Stimulated activated naive CD8-positive, alpha-beta T cell treated with anti-CD3 and anti-CD28 coated beads, Interleukin-15, amount 100 ng/mL, for 72 hours (primary cell): ENCODE measurements around the gene HJV.
"Not testable (repeated sequence)": the region's sequence is repeated elsewhere in the genome, so short reads cannot be mapped to it uniquely, and the experiment has no call there.

Source experiments
- ATAC-seq: fragments of 150-1000 bp; cut with Tn5 transposase; 2 replicates; pipeline ENCODE4 v1.10.0; 2021; ENCODE audit warnings: mild to moderate bottlenecking, moderate library complexity
- DNase-seq, 2 donors: peaks; one replicate each; pipeline ENCODE4 v3.0.0; 2021 to 2022
- H3K27ac Mint-ChIP-seq, 2 donors: one replicate each; pipeline ENCODE4 v1.8.0; 2022; ENCODE audit warnings: mild to moderate bottlenecking in 2 of 2, mixed read lengths in 2 of 2, moderate library complexity in 2 of 2
- H3K27me3 Mint-ChIP-seq: one replicate; pipeline ENCODE4 v1.8.0; 2022; ENCODE audit warnings: mixed read lengths
- H3K4me1 Mint-ChIP-seq: one replicate; pipeline ENCODE4 v1.8.0; 2022; ENCODE audit warnings: mild to moderate bottlenecking, mixed read lengths
- H3K4me3 Mint-ChIP-seq, 2 donors: one replicate each; pipeline ENCODE4 v1.8.0; 2022; ENCODE audit warnings: mild to moderate bottlenecking in 2 of 2, mixed read lengths in 2 of 2, moderate library complexity in 1 of 2
- H3K9me3 Mint-ChIP-seq, 2 donors: one replicate each; pipeline ENCODE4 v1.8.0; 2022; ENCODE audit warnings: mixed read lengths in 2 of 2

Gene HJV, protein sequence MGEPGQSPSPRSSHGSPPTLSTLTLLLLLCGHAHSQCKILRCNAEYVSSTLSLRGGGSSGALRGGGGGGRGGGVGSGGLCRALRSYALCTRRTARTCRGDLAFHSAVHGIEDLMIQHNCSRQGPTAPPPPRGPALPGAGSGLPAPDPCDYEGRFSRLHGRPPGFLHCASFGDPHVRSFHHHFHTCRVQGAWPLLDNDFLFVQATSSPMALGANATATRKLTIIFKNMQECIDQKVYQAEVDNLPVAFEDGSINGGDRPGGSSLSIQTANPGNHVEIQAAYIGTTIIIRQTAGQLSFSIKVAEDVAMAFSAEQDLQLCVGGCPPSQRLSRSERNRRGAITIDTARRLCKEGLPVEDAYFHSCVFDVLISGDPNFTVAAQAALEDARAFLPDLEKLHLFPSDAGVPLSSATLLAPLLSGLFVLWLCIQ

DNA sequence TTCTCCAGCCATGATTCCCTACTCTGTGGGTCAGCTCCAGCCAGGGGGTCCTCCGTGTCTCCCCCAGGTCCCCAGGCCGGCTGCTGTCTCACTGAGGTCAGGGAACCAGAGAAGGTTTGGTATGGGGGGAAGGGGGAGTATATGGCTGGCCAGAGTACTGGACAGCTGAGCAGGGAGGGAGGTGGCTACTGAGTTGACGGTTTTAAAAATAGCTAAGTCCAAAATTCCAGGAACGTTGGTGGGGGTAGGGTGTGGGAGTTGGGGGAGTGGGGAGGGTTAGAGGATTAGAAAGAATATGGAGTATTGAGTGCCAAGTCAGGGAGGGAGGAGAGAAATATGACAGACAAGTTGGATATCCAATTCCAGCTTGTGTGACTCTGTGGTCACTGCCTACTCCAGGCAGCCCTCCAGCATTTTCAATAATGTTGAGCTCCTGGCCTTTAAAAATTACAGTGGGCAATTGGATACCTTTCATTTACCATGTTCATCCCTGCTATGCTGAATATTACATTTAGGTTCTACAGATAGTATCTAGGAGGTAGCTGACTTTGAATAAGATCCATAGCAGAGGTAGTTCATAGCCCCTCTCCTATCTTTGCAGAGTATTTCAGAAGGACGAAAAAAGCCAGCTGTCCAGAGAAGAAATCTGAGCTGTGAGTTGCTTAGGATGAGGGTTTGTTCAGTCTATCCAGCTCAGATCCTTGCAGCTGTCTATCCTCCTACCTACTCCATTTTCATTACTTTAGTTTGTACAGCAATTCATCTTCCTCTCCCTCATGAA is at the start of gene HJV:
HJV (minus strand) TSS at position 114 of the 781 bp plus-strand sequence. CDS start 1,504 bp downstream, outside the sequence.
- Mint-ChIP-seq H3K4me1 (peaks cover 16% of the 10 kb centered on the region), H3K27me3 (peaks cover 81% of the 10 kb centered on the region), H3K4me3 (no peak within 1 kb of the TSS), H3K27ac (no peak within 1 kb of the TSS), H3K9me3 (no peaks in the 10 kb centered on the region)
- ATAC-seq, result no peak
- DNase-seq, result no peak

DNA sequence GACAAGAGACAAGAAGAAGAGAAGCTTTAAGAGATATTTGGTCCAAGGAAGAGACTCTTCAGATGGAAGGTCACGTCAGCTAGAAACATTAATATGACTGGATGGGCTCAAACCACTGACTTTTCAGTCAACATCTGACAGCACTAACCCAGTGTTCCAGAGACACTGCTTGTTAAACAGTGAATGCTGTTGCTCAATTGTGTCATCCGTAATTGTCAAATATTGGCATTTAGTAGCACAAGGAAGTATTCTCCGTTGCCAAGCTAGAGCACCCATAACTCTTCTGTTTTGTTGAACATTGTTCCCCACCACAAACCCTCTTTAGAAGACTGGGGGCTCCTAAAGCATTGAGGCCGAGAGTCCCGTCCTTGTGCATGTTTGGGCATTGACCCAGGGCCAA is 37.6 kb upstream of the HJV start:
- ATAC-seq, H3K27ac Mint-ChIP-seq, H3K4me3 Mint-ChIP-seq, H3K9me3 Mint-ChIP-seq, H3K4me1 Mint-ChIP-seq, H3K27me3 Mint-ChIP-seq, DNase-seq: not testable (repeated sequence)

DNA sequence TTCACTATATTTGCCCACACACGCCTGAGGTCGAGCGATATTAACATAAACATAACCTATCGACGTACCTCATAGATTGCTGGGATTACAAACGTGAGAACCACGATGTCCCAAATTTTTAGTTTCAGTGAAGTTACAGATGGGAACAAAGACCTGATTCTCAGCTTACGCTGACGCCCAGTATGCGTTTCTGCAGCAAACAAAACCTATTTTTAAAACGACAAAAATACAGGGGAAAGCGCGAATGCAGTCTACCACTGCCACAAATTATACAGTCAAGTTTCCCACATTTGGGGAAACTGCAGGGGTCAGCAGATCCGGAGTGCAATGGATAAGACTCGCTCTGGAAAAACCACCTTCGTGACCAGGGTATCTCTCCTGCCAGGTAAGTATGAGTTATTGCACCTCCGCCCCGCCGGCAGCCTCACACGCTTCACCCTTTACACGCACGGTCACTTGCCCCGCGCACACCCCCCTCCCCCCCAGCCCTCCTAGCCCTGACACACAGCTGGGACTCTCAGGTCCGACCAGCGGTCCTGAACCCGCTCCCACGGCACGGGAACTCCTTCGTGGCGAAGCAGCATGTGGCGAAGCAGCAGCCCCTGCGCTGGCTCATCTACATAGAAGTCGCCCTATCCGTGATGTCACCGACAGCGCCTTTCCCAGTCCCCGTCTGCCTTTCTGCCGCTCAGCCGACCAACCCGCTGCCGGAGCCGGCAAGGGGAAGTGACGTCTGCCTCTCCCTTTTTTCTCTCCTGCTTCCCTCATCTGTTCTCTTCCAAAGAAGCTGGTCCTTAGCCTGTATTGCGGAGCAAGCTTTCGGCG is 30.5 kb upstream of the HJV start:
- not testable (repeated sequence) for H3K9me3 Mint-ChIP-seq, H3K27me3 Mint-ChIP-seq
- Mint-ChIP-seq H3K4me1 (peaks cover 14% of the 10 kb centered on the region), H3K4me3 (peak overlapping the region; percentile 87 to 92), H3K27ac (peak overlapping the region; percentile 99 to 100)
- DNase-seq, result peak; percentile 86 to 89
- peak; percentile 96 for ATAC-seq

DNA sequence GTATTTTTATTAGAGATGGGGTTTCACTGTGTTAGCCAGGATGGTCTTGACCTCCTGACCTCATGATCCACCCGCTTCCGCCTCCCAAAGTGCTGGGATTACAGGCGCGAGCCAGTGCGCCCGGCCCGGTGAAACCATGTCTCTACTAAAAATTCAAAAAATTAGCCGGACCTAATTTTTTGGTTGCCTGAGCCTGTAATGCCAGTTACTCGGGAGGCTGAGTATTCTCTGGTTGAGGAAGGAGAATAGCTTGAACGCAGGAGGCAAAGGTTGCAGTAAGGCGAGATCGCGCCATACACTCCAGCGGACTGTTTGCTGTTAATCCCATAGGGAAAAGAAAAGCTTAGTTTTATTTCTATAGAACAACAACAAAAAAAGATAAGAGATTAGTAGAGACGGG is 29.9 kb upstream of the HJV start:
- no peaks in the 10 kb centered on the region for H3K27me3 Mint-ChIP-seq
- ATAC-seq (no peak), DNase-seq (peak in 1 of 2 donors; percentile 44)
- peak overlapping the region; percentile 87 to 92 for H3K4me3 Mint-ChIP-seq
- H3K9me3 Mint-ChIP-seq, result no peaks in the 10 kb centered on the region
- peaks cover 14% of the 10 kb centered on the region for H3K4me1 Mint-ChIP-seq
- peak overlapping the region; percentile 99 to 100 for H3K27ac Mint-ChIP-seq

DNA sequence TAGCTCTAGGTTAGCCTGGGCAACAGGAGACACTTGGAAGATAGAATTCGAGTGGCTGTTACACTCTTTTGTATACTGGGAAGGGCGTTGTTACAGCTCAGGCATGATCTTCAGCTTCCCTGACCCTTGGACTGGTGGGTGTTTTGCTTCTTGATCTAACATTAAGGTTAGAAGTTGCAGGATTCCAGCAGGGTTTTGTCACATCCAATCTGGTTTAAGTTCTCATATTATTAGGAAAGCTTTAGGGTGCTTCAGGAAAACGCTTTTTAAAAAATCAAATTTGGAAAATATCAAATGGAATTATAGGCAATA is 29.1 kb upstream of the HJV start:
- DNase-seq, H3K27ac Mint-ChIP-seq, H3K9me3 Mint-ChIP-seq, H3K27me3 Mint-ChIP-seq, ATAC-seq, H3K4me3 Mint-ChIP-seq: not testable (repeated sequence)
- peaks cover 14% of the 10 kb centered on the region for H3K4me1 Mint-ChIP-seq

DNA sequence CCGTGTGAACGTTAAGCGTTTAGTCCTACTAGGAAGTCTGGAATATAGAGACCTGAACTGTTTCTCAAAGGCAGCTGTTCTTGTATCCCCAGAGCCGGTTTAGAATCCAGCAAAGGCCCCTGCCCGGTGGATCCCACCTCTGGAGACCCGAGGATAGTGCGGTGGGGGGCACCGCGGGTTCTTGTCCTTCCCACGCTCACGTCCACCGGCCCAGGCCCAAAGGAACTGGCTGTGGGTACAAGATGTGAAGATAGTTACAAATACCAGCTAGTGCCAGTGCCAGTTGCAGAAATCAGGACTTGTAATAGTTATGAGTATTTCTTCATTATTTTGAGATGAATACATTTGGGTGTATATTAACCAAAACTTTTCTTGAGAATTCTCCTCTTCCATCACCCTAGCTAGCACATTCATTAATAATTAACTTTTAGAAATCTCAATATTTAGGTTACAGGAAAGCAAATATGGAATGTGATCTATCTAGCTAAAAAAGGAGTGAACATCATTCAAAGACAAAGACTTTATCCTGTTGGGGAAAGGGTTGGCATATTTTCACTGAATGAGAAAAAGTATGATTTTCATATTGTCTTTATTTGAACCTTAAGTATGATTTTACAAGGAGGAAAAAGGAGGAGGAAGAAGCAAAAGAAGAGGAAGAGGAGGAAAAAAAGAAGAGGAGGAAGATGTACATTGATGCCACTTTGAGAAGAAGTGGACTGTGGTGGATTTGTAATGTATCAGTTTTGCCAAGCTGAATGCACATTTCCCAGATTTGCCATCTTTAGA is 28.5 kb upstream of the HJV start:
- H3K9me3 Mint-ChIP-seq, ATAC-seq, H3K27me3 Mint-ChIP-seq, DNase-seq, H3K4me3 Mint-ChIP-seq: not testable (repeated sequence)
- peaks cover 14% of the 10 kb centered on the region for H3K4me1 Mint-ChIP-seq
- peak overlapping the region in 1 of 2 donors; percentile 68 for H3K27ac Mint-ChIP-seq

DNA sequence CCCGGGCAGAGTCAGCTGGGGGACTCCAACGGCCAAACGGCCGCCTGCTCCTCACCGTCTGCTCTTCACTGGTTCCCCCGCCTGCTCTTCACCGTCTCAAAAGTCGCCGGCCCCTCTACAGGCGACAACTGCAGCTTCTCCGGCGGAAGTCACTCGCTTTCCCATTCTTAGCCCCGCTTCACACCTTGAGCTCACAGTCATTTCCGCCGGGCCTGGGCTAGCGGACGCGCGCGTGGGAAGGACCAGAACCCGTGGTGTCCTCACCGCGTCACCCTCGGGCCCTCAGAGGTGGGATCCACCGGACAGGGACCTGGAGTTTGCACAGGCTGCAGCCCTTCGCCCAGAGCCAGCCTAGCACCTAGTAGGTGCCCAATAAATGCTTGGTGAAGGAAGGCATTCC is 27.9 kb upstream of the HJV start:
- H3K27me3 Mint-ChIP-seq, result no peaks in the 10 kb centered on the region
- peak overlapping the region in 1 of 2 donors; percentile 25 for H3K4me3 Mint-ChIP-seq
- H3K9me3 Mint-ChIP-seq, result no peaks in the 10 kb centered on the region
- ATAC-seq, result no peak
- no peak overlapping the region for H3K27ac Mint-ChIP-seq
- peaks cover 14% of the 10 kb centered on the region for H3K4me1 Mint-ChIP-seq
- DNase-seq, result no peak

DNA sequence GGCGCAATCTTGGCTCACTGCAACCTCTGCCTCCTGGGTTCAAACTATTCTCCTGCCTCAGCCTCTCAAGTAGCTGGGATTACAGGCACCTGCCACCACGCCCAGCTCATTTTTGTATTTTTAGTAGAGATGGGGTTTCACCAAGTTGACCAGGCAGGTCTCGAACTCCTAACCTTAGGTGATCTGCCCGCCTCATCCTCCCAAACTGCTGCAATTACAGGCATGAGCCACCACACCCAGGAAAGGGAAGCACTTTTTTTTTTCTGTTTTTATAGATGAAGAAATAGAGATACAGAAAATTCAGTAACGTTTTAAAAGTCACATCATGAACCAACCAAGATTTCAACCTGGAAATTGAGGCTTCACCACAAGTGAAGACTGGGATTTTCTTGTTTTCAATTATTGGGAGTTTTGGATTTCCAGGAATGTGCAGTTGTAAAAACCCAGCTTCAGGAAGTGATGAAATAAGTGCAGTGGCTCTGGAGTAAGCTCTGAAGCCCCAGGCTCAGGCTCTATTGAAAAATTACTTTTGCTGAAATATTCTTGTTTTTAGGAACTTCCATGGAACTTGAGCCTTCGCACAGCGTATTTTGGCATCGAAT is 27.1 kb upstream of the HJV start:
- DNase-seq, H3K27me3 Mint-ChIP-seq, H3K4me3 Mint-ChIP-seq, H3K27ac Mint-ChIP-seq, ATAC-seq, H3K9me3 Mint-ChIP-seq: not testable (repeated sequence)
- peaks cover 14% of the 10 kb centered on the region for H3K4me1 Mint-ChIP-seq

DNA sequence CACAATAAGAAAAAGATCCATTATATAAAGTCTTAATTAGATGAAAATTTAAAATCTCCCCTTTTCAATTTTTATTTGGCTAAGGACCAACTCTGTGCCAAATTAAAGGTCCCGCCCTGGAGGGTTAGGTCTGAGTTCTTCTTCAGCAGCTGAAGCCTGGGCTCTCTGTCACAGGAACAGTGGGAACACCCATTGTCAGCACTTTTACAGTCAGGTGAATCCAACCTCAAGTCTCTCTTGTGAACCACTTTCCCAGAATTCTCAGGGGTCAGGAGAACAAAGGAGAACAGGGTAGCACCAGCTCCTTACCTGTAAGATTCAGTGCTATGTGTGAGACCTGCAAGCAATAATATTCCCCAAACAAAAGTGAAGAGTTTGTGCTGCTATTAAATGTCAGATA is 25.1 kb upstream of the HJV start:
- ATAC-seq (no peak), DNase-seq (no peak)
- Mint-ChIP-seq H3K9me3 (no peaks in the 10 kb centered on the region), H3K4me1 (peaks cover 4% of the 10 kb centered on the region), H3K27ac (no peak overlapping the region), H3K4me3 (no peak overlapping the region), H3K27me3 (no peaks in the 10 kb centered on the region)

DNA sequence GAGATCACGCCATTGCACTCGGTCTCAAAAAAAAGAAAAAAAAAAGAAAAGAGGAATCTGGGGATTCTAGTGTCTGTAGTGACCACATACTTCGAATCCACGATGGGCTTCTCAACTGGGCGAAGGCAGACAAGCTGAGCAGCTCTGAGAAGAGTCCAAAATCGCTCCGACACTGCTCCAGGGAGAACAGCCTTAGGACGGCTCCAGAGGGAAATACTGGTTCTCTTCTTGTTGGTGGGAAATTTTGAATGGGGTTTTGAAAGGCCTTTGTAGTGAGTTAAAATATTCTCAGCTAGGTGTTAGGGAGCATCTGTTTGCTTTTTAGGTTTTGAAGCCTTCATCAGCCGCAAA is 18.3 kb upstream of the HJV start:
- DNase-seq, result no peak
- Mint-ChIP-seq H3K27me3 (no peaks in the 10 kb centered on the region), H3K9me3 (no peaks in the 10 kb centered on the region), H3K4me3 (no peak overlapping the region), H3K27ac (peak overlapping the region in 1 of 2 donors; percentile 100), H3K4me1 (peaks cover 38% of the 10 kb centered on the region)
- no peak for ATAC-seq

DNA sequence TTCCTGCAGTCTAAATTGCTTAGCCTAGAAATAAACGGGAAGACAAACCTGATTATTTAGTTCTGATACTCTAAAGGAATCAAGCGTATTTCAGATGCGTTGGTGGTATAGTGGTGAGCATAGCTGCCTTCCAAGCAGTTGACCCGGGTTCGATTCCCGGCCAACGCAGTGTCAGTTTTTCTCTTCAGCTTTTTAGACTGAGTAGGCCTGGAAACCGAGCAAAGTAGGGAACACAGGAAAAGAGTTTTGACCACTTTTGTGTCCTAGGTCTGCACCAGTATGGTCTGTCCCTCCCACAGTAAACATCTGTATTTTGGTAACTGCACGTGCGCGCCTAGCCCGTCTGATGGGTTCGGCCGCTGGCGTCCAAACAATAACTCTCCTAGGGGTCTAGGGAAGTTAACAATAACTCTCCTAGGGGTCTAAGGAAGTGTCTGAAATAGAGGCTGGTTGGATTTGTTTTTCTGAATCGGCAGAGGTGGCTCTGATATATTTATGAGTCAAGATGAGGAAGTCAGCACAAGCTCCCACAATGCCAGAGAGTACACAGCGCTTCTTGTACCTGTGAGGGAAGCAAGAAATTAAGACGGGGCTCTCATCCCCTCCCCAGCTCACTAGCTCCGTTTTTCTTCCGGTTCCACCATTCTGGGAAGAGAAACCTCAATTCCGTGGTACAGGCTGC is 15.6 kb upstream of the HJV start:
- Mint-ChIP-seq H3K4me1 (peaks cover 40% of the 10 kb centered on the region), H3K9me3 (no peaks in the 10 kb centered on the region), H3K27ac (peak overlapping the region; percentile 97 to 100), H3K4me3 (peak overlapping the region; percentile 94 to 95), H3K27me3 (no peaks in the 10 kb centered on the region)
- peak; percentile 58 for ATAC-seq
- peak; percentile 83 to 84 for DNase-seq

DNA sequence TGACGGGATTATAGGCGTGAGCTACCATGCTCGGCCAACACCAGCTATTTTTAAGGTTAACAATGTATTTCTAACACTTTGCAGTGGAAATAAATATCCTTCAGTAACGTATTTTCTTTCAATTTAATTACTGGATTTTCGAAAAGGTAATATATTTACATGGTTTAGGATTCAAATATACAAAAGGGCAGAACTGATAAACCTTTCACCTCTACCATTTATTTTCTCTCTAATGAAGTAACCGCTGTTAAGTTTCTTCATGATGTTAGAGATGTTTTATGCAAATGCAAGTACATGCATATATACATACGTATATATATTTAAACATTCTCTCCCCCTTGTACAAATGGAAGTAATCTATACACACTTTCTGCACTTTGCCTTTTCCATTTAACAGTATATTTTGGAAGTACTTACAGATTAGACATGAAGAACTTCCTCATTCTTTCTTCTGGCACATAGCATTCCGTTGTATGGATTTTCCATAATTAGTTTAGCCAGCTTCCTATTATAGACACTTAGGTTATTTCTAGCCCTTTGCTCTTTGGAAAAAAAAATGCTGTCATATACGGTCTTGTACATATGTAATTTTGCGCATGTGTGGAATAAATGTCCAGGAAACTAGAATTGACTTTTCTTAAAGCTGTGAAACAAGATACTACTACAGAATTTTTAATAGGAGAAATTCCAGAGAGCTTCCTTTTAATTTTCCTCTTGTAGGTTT is 14.9 kb upstream of the HJV start:
- no peaks in the 10 kb centered on the region for H3K27me3 Mint-ChIP-seq
- no peak for ATAC-seq
- no peaks in the 10 kb centered on the region for H3K9me3 Mint-ChIP-seq
- no peak for DNase-seq
- H3K4me1 Mint-ChIP-seq, result peaks cover 40% of the 10 kb centered on the region
- peak overlapping the region; percentile 97 to 100 for H3K27ac Mint-ChIP-seq
- peak overlapping the region; percentile 94 to 95 for H3K4me3 Mint-ChIP-seq

DNA sequence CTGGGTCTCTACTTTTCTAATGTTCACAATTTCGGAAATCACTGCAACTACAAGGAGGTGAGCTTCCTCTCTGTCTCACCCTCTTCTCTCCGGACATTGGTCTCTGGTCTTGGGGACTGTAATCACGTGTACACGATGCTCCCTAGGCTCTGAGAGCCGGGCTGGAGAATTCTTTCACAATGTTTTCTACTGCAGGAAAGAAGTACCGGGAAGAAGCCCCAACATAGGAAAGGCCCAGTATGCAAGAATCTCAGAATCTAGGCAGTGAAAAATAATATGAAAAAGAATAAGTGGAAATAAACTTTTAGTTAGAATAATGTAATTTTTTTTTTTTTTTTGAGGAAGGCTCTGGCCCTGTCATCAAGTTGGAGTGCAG is 13.5 kb upstream of the HJV start:
- peaks cover 40% of the 10 kb centered on the region for H3K4me1 Mint-ChIP-seq
- H3K9me3 Mint-ChIP-seq, result no peaks in the 10 kb centered on the region
- ATAC-seq (no peak), DNase-seq (no peak)
- peak overlapping the region; percentile 94 to 95 for H3K4me3 Mint-ChIP-seq
- peaks cover 6% of the 10 kb centered on the region for H3K27me3 Mint-ChIP-seq
- peak overlapping the region; percentile 90 to 100 for H3K27ac Mint-ChIP-seq
